WTC11 (cell line): Measurements from ENCODE around the gene TAF4.

Source experiments
- ESRRA ChIP-seq: sonication (generic); formaldehyde crosslinking; IDR thresholded peaks from 2 replicates; pipeline ENCODE4 v1.8.1; 2022; ENCODE audit warnings: mild to moderate bottlenecking, missing genetic modification reagents, borderline replicate concordance
- FOXK1 ChIP-seq: sonication (generic); formaldehyde crosslinking; IDR thresholded peaks from 2 replicates; pipeline ENCODE4 v1.8.0; 2022; ENCODE audit warnings: mild to moderate bottlenecking, moderate library complexity, missing genetic modification reagents
- JAZF1 ChIP-seq: fragments of 250-450 bp; sonication (Bioruptor Pico); IDR thresholded peaks from 2 replicates; pipeline ENCODE4 v1.9.0; 2021; ENCODE audit warnings: moderate library complexity, mild to moderate bottlenecking, inconsistent platforms
- SOX15 ChIP-seq: fragments of 250-450 bp; sonication (Bioruptor Pico); IDR thresholded peaks from 2 replicates; pipeline ENCODE4 v1.9.0; 2021; ENCODE audit warnings: mild to moderate bottlenecking
- SP1 ChIP-seq: sonication (generic); formaldehyde crosslinking; conservative IDR thresholded peaks from 2 replicates; pipeline ENCODE4 v1.8.1; 2022; ENCODE audit warnings: missing genetic modification reagents
- USF1 ChIP-seq: sonication (generic); formaldehyde crosslinking; IDR thresholded peaks from 2 replicates; pipeline ENCODE4 v1.8.0; 2022; ENCODE audit warnings: mild to moderate bottlenecking, missing genetic modification reagents
- ZNF121 ChIP-seq: sonication (generic); formaldehyde crosslinking; IDR thresholded peaks from 2 replicates; pipeline ENCODE4 v1.8.0; 2023; ENCODE audit warnings: missing genetic modification reagents
- ZNF396 ChIP-seq: fragments of 250-450 bp; sonication (Bioruptor Pico); IDR thresholded peaks from 2 replicates; pipeline ENCODE4 v1.8.0; 2021; ENCODE audit warnings: mild to moderate bottlenecking, moderate library complexity, borderline replicate concordance
- ZNF423 ChIP-seq: fragments of 250-450 bp; sonication (Bioruptor Pico); IDR thresholded peaks from 2 replicates; pipeline ENCODE4 v2.1.2; 2022; ENCODE audit warnings: mild to moderate bottlenecking, moderate library complexity
- TF ChIP-seq, protein P1 (sequence below): fragments of 200-600 bp; IDR thresholded peaks from 2 replicates; pipeline ENCODE4 v1.8.0; 2022; ENCODE audit warnings: antibody characterized with exemption
- TF ChIP-seq, protein P2 (sequence below): sonication (generic); formaldehyde crosslinking; conservative IDR thresholded peaks from 2 replicates; pipeline ENCODE4 v1.8.1; 2022; ENCODE audit warnings: mild to moderate bottlenecking, missing genetic modification reagents
- TF ChIP-seq, protein P3 (sequence below): sonication (generic); formaldehyde crosslinking; IDR thresholded peaks from 2 replicates; pipeline ENCODE4 v1.8.1; 2023; ENCODE audit warnings: mild to moderate bottlenecking, missing genetic modification reagents, moderate library complexity
- TF ChIP-seq, protein P4 (sequence below): sonication (generic); formaldehyde crosslinking; IDR thresholded peaks from 2 replicates; pipeline ENCODE4 v1.8.0; 2022; ENCODE audit warnings: mild to moderate bottlenecking, missing genetic modification reagents

DNA sequence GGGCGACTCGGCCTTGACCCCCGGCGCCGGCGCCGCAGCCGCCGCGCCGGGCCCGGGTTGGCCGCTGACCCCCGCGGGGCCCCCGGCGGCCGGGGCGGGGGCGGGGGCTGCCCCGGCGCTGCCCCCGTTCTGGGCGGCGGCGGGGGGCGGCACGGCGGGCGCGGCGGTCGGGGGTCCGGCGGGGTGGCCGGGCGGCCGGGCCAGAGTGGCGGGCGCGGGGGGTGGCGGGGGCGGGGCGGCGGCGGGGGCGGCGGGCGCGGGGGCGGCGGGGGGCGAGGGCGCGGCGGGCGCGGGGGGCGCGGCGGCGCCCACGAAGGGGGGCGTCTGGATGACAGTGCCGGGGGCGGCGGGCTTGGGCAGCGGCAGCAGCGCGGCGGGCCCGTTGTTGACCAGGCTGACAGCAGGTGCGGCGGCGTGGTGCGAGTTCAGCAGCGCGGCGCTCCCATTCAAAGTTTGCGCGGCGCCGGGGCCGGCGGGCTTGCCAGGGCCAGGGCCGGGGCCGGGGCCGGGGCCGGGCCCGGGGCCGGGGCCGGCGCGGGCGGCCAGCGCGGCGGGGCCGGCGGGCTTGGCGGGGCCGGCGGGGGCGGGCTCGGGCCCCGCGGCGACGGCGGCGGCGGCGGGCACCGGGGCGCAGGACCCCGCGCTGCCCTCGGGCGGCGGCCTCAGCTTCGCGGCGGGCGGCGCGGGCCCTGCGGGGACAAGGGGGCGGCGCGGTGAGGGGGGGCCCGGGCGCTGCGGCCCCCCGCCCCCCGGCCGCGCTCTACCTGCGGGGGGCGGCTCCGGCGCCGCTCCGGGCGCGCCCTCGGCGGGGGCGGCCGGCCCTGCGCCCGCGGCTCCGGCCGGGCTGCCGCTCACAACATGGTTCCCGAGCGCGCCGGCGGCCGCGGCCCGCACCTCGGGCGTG lies 659 bp downstream of the TAF4 start:
- TF ChIP-seq, protein P1, sequence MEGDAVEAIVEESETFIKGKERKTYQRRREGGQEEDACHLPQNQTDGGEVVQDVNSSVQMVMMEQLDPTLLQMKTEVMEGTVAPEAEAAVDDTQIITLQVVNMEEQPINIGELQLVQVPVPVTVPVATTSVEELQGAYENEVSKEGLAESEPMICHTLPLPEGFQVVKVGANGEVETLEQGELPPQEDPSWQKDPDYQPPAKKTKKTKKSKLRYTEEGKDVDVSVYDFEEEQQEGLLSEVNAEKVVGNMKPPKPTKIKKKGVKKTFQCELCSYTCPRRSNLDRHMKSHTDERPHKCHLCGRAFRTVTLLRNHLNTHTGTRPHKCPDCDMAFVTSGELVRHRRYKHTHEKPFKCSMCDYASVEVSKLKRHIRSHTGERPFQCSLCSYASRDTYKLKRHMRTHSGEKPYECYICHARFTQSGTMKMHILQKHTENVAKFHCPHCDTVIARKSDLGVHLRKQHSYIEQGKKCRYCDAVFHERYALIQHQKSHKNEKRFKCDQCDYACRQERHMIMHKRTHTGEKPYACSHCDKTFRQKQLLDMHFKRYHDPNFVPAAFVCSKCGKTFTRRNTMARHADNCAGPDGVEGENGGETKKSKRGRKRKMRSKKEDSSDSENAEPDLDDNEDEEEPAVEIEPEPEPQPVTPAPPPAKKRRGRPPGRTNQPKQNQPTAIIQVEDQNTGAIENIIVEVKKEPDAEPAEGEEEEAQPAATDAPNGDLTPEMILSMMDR: no peak
- TF ChIP-seq ZNF121 (CRISPR knock-in tag) (no peak), ZNF396 (no peak), SP1 (no peak), SOX15 (no peak), JAZF1 (CRISPR knock-in tag) (no peak), FOXK1 (CRISPR knock-in tag) (no peak), ZNF423 (CRISPR knock-in tag) (no peak), USF1 (CRISPR knock-in tag) (no peak), ESRRA (CRISPR knock-in tag) (no peak)
- TF ChIP-seq, protein P2, sequence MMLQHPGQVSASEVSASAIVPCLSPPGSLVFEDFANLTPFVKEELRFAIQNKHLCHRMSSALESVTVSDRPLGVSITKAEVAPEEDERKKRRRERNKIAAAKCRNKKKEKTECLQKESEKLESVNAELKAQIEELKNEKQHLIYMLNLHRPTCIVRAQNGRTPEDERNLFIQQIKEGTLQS (CRISPR knock-in tag): no peak
- TF ChIP-seq, protein P3, sequence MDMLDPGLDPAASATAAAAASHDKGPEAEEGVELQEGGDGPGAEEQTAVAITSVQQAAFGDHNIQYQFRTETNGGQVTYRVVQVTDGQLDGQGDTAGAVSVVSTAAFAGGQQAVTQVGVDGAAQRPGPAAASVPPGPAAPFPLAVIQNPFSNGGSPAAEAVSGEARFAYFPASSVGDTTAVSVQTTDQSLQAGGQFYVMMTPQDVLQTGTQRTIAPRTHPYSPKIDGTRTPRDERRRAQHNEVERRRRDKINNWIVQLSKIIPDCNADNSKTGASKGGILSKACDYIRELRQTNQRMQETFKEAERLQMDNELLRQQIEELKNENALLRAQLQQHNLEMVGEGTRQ (CRISPR knock-in tag): no peak
- TF ChIP-seq, protein P4, sequence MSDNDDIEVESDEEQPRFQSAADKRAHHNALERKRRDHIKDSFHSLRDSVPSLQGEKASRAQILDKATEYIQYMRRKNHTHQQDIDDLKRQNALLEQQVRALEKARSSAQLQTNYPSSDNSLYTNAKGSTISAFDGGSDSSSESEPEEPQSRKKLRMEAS (CRISPR knock-in tag): no peak
